ENCODE results near the gene MEGF6. TPM values are rescaled to one million over a fixed set of nuclear protein-coding genes. Genes with fewer than 3 reads are reported as not detected.

The MEGF6 gene
- total RNA-seq, 1 donor: 85.4 TPM

GRCh38 chr1:3551711-3552110 lies 59.6 kb downstream of the MEGF6 start:
- Histone ChIP-seq H3K36me3 (ENCODE audit: insufficient read depth, low read length) (no peaks in the 10 kb centered on the region), H2AFZ (ENCODE audit: low read length) (no peak overlapping the region), H3K4me1 (ENCODE audit: insufficient read depth, low read length) (peaks cover 31% of the 10 kb centered on the region), H4K20me1 (ENCODE audit: insufficient read depth, low read length) (no peaks in the 10 kb centered on the region), H3K27ac (ENCODE audit: low read depth, low read length) (no peak overlapping the region), H3K79me2 (ENCODE audit: insufficient read depth, low read length) (no peaks in the 10 kb centered on the region), H3K4me2 (ENCODE audit: insufficient read depth, low read length) (no peak overlapping the region), H3K4me3 (ENCODE audit: insufficient read depth, low read length) (no peak overlapping the region), H3K27me3 (ENCODE audit: insufficient read depth, low read length) (no peaks in the 10 kb centered on the region), H3K9me3 (ENCODE audit: low read depth, low read length) (no peaks in the 10 kb centered on the region)
- TF ChIP-seq CTCF (IDR thresholded peaks at IDR 0.05; ENCODE audit: extremely low read depth, low read depth, low read length): no peak
- no peak for DNase-seq (ENCODE audit: insufficient read length, low spot score, missing footprints)

DNA sequence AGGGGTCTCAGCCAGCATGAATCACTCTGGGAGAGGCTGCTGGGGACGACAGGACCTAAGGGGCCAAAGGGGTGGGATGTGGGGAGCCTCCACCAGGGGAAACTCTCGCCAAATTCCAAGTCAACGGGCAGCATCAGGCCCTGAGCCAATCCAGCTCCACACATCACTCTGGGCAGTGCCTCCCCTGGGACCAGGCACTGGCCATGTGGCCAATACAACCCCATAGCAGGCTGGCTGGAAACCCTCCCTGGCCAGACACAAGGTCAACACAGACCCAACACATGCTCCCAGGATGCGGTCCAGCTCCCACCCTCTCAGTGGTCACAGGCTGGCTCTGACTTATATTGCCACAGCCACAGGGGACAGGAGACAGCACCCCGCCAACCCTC lies 60.0 kb downstream of the MEGF6 start:
- Histone ChIP-seq H3K4me2 (ENCODE audit: insufficient read depth, low read length) (no peak overlapping the region), H3K79me2 (ENCODE audit: insufficient read depth, low read length) (no peaks in the 10 kb centered on the region), H4K20me1 (ENCODE audit: insufficient read depth, low read length) (no peaks in the 10 kb centered on the region), H3K27ac (ENCODE audit: low read depth, low read length) (no peak overlapping the region), H3K36me3 (ENCODE audit: insufficient read depth, low read length) (no peaks in the 10 kb centered on the region), H3K4me1 (ENCODE audit: insufficient read depth, low read length) (peaks cover 32% of the 10 kb centered on the region), H3K4me3 (ENCODE audit: insufficient read depth, low read length) (no peak overlapping the region), H3K27me3 (ENCODE audit: insufficient read depth, low read length) (no peaks in the 10 kb centered on the region), H2AFZ (ENCODE audit: low read length) (no peak overlapping the region), H3K9me3 (ENCODE audit: low read depth, low read length) (no peaks in the 10 kb centered on the region)
- TF ChIP-seq CTCF (IDR thresholded peaks at IDR 0.05; ENCODE audit: extremely low read depth, low read depth, low read length): no peak
- DNase-seq (ENCODE audit: insufficient read length, low spot score, missing footprints): peak; percentile 96

- H3K36me3 ChIP-seq (ENCODE audit: insufficient read depth, low read length): no peaks in the 10 kb centered on the region
- no peaks in the 10 kb centered on the region for H4K20me1 ChIP-seq (ENCODE audit: insufficient read depth, low read length)
- no peak overlapping the region for H3K27ac ChIP-seq (ENCODE audit: low read depth, low read length)
- no peaks in the 10 kb centered on the region for H3K9me3 ChIP-seq (ENCODE audit: low read depth, low read length)
- no peak overlapping the region for H2AFZ ChIP-seq (ENCODE audit: low read length)
- no peaks in the 10 kb centered on the region for H3K79me2 ChIP-seq (ENCODE audit: insufficient read depth, low read length)
- H3K27me3 ChIP-seq (ENCODE audit: insufficient read depth, low read length): no peaks in the 10 kb centered on the region
- no peak overlapping the region for H3K4me2 ChIP-seq (ENCODE audit: insufficient read depth, low read length)
- H3K4me1 ChIP-seq (ENCODE audit: insufficient read depth, low read length): peaks cover 38% of the 10 kb centered on the region
- H3K4me3 ChIP-seq (ENCODE audit: insufficient read depth, low read length): no peak overlapping the region
- DNase-seq (ENCODE audit: insufficient read length, low spot score, missing footprints): peak; percentile 87
- TF ChIP-seq CTCF (IDR thresholded peaks at IDR 0.05; ENCODE audit: extremely low read depth, low read depth, low read length): no peak
Measured at GRCh38 chr1:3550511-3551289, 60.6 kb downstream of the MEGF6 start.

- DNase-seq (ENCODE audit: insufficient read length, low spot score, missing footprints): no peak
- no peaks in the 10 kb centered on the region for H3K36me3 ChIP-seq (ENCODE audit: insufficient read depth, low read length)
- H3K27ac ChIP-seq (ENCODE audit: low read depth, low read length): no peak overlapping the region
- H3K4me1 ChIP-seq (ENCODE audit: insufficient read depth, low read length): peaks cover 42% of the 10 kb centered on the region
- H3K4me3 ChIP-seq (ENCODE audit: insufficient read depth, low read length): no peak overlapping the region
- H3K27me3 ChIP-seq (ENCODE audit: insufficient read depth, low read length): no peaks in the 10 kb centered on the region
- H3K9me3 ChIP-seq (ENCODE audit: low read depth, low read length): no peaks in the 10 kb centered on the region
- TF ChIP-seq CTCF (IDR thresholded peaks at IDR 0.05; ENCODE audit: extremely low read depth, low read depth, low read length): no peak
- no peaks in the 10 kb centered on the region for H3K79me2 ChIP-seq (ENCODE audit: insufficient read depth, low read length)
- H4K20me1 ChIP-seq (ENCODE audit: insufficient read depth, low read length): no peaks in the 10 kb centered on the region
- H3K4me2 ChIP-seq (ENCODE audit: insufficient read depth, low read length): no peak overlapping the region
- no peak overlapping the region for H2AFZ ChIP-seq (ENCODE audit: low read length)
Measured at GRCh38 chr1:3548895-3549294, 62.4 kb downstream of the MEGF6 start.
